SU-DHL-6 (cell line): ENCODE data around the gene SMURF2.

Experiments
- CTCF ChIP-seq: fragments of 200-600 bp; sonication (generic); IDR thresholded peaks from one replicate; pipeline ENCODE4 v1.5.1; 2017; ENCODE audit warnings: antibody characterized with exemption, mild to moderate bottlenecking, low read length, moderate library complexity; ENCODE audit not compliant: insufficient read depth, poor library complexity, severe bottlenecking
- EZH2phosphoT487 ChIP-seq: fragments of 200-600 bp; sonication (generic), shearing (Covaris generic); conservative IDR thresholded peaks from 2 replicates; pipeline ENCODE4 v1.6.1; 2018; ENCODE audit warnings: mild to moderate bottlenecking, antibody characterized with exemption, low read length, moderate library complexity, mixed read lengths

GRCh38 chr17:64661976-64662773 lies at the start of gene SMURF2:
- TF ChIP-seq CTCF, result no peak
- no peak for TF ChIP-seq EZH2phosphoT487
